ENCODE measurements around the gene RPL39L.

DNA sequence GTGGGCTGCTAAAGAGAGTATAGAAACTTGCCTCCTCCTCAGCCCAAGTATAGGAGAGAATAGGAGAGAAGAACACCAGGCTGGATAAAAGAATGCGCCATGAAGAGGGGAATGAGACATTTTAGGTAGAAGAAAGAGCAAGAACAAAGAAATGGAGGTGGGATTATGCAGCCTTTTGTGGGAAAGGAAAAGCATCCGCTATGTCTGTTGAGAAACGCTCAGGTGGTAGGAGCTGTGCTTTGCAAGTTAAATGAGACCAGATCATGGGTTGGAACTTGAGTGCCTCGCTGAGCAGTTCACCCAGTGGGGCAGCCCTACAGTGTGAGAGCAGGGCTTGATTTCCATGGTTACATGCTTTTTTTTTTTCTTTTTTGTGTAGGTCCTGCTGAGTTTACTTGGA, 46.5 kb upstream of the RPL39L start:
- TF ChIP-seq, protein P1, sequence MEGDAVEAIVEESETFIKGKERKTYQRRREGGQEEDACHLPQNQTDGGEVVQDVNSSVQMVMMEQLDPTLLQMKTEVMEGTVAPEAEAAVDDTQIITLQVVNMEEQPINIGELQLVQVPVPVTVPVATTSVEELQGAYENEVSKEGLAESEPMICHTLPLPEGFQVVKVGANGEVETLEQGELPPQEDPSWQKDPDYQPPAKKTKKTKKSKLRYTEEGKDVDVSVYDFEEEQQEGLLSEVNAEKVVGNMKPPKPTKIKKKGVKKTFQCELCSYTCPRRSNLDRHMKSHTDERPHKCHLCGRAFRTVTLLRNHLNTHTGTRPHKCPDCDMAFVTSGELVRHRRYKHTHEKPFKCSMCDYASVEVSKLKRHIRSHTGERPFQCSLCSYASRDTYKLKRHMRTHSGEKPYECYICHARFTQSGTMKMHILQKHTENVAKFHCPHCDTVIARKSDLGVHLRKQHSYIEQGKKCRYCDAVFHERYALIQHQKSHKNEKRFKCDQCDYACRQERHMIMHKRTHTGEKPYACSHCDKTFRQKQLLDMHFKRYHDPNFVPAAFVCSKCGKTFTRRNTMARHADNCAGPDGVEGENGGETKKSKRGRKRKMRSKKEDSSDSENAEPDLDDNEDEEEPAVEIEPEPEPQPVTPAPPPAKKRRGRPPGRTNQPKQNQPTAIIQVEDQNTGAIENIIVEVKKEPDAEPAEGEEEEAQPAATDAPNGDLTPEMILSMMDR (IDR thresholded peaks at IDR 0.05; ENCODE audit: low read depth, low read length), result no peak
- TF ChIP-seq EZH2phosphoT487 (IDR thresholded peaks at IDR 0.05; ENCODE audit: low read depth), result no peak

Data from OCI-LY3 (cell line).